Fibroblast of skin of back (primary cell): ENCODE measurements around the gene PCDHGA5.
"Not testable (repeated sequence)": the region's sequence is repeated elsewhere in the genome, so short reads cannot be mapped to it uniquely, and the experiment has no call there.

Source experiments
- DNase-seq: peaks from one replicate; pipeline ENCODE4 v3.0.0-alpha.2; 2013

The PCDHGA5 gene

GRCh38 chr5:141414548-141415274, 50.7 kb downstream of the PCDHGA5 start:
- DNase-seq = not testable (repeated sequence)

DNA sequence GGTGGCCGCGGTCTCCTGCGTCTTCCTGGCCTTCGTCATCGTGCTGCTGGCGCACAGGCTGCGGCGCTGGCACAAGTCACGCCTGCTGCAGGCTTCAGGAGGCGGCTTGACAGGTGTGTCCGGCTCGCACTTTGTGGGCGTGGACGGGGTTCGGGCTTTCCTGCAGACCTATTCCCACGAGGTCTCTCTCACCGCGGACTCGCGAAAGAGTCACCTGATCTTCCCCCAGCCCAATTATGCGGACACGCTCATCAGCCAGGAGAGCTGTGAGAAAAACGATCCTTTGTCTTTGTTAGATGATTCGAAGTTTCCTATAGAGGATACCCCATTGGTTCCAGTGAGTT, 51.3 kb downstream of the PCDHGA5 start:
- not testable (repeated sequence) for DNase-seq
